Measurements from ENCODE around the gene RP9.
A peak's percentile ranks its signal among the peaks of the same experiment; 100 is the strongest.

GRCh38 chr7:33128990-33129805, 20.0 kb upstream of the RP9 start, which contains the start of gene BBS9:
- TF ChIP-seq CTCF (IDR thresholded peaks at IDR 0.05; ENCODE audit: borderline replicate concordance, extremely low read depth, low read length, poor library complexity, severe bottlenecking) (peak; percentile 20), EZH2 (IDR thresholded peaks at IDR 0.05; ENCODE audit: borderline replicate concordance, low read depth, low read length, severe bottlenecking) (no peak)
